Measurements from ENCODE around the gene C1orf50.
"Not testable (repeated sequence)": the region's sequence is repeated elsewhere in the genome, so short reads cannot be mapped to it uniquely, and the experiment has no call there.

C1orf50 gene

DNA sequence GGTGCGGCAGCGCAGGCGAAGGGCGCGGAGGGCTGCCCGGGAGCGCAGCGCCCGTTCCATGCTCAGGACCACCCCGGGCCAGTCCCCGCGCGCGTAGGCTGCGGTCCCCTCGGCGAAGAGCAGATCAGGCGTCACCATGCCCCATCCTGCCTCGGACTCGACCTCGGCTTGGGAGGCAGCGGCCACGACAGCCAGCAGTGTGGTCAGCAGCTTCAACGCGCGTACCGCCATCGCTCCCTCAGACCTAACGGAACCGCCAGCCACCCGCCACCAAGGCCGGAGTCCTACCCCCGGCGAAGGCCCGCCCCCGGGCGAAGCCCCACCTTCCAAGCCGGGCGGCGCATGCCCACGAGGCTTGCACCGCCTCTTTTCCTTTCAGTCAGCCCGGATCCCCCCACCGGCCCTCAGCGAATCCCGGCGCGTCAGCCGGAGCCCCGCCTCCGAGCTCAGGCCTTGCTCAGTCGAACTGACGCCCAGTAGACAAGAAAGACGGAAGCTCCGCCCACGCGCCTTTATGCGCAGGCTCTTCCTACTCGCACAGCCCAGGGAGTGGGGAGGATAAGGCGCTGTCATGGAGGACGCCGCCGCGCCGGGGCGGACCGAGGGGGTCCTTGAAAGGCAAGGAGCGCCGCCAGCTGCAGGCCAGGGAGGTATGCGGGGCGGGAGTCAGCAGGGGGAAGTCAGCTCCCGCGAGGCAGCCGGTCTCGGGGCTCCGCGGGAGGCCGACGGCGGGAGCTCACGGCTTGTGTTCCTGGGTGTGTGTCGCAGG lies at the start of gene C1orf50, which contains the start of gene P3H1:
C1orf50 (plus strand) TSS at position 509 of the 769 bp plus-strand sequence; CDS start at position 572, 63 bp downstream.
P3H1 (minus strand) TSS at position 288 of the 769 bp plus-strand sequence; CDS start at position 231, 57 bp downstream.
- DNase-seq (ENCODE audit: low read depth), result peak; percentile 98

DNA sequence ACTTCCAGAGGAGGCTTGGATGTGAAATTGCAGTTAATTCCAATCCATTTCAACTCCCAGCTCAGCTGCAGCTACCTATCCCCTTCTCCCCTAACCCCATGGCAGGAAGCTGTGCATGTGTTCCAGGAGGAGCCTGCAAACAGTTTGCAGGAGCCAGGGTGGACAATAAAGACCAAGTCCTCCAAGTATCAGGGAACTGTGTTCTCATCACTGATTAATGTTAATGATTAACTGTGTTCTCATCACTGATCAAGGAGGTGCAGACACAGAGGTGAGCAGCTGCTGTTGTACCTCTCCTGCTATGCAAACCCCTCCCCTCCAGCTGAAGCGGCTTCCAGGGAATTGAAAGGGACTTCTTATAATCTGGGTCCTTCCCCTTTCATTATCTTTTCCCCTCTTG lies 46.2 kb upstream of the C1orf50 start:
- DNase-seq (ENCODE audit: low read depth), result no peak

DNA sequence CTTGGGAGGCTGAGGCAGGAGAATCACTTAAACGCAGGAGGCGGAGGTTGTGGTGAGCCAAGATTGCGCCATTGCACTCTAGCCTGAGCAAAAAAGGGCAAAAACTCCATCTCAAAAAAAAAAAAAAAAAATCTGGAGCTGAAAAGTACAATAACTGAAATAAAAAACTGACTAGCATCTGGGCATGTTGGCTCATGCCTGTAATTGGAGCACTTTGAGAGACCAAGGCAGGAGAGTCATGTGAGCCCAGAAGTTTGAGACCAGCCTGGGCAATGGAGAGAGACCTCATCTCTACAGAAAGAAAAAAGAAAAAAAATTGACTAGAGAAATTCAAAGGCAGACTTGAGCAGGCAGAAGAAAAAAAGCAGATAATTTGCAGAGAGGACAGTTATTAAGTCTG lies 45.1 kb upstream of the C1orf50 start:
- no peak for DNase-seq (ENCODE audit: low read depth)

DNA sequence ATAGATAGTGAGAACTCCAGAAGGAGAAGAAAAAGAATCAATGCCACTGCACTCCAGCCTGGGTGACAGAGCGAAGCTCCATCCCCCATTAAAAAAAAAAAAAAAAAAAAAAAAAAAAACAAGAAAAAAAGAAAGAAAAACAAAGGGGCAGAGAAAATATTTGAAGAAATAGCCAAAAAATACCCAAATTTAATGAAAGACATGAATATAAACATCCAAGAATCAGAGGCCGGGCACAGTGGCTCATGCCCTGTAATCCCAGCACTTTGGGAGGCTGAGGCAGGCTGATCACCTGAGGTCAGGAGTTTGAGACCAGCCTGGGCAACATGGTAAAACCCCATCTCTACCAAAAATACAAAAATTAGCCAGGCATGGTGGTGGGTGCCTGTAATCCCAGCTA lies 44.6 kb upstream of the C1orf50 start:
- not testable (repeated sequence) for DNase-seq (ENCODE audit: low read depth)

DNA sequence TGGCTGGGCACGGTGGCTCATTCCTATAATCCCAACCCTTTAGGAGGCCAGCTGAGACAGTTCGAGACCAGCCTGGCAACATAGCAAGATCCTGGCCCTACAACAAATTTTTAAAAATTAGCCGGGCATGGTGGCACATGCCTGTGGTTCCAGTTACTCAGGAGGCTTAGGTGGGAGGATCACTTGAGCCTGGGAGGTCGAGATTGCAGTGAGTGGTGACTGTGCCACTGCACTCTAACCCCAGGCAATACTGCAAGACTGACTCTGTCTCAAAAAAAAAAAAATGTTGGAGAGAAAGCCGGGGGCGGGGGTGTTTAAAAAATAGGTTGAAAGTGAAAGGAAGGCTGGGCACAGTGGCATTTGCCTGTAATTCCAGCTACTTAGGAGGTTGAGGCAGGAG lies 43.5 kb upstream of the C1orf50 start:
- DNase-seq (ENCODE audit: low read depth), result no peak

DNA sequence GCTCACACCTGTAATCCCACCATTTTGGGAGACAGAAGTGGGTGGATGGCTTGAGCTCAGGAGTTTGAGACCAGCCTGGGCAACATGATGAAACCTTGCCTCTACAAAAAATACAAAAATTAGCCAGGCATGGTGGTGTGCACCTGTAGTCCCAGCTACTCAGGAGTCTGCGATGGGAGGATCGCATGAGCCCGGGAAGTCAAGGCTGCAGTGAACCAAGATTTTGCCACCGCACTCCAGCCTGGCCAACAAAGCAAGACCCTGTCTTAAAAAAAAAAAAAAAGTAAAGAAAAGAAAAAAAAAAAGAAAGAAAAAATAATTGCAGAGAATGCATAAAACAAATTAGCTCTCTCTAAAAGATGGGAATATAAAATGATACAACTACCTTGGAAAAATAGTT lies 41.2 kb upstream of the C1orf50 start:
- DNase-seq (ENCODE audit: low read depth), result not testable (repeated sequence)

DNA sequence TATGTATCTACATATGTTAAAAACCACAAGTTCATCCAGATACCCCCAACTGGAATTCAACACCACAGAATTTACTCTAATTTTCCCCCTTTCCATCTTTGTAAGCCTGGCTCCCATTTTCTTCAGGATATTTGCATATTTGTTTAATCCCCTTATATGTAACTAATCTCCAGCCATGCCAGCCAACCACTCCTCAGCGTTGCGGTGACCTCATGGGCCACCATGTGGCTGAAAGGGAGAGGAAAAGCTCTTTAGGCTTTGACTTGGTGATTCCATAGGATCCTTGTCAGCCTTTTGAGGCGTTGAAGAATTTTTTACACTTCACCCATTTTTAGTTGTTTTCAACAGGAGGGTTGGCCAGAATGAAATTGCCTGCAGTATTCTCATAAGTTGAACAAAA lies 37.0 kb upstream of the C1orf50 start:
- no peak for DNase-seq (ENCODE audit: low read depth)

DNA sequence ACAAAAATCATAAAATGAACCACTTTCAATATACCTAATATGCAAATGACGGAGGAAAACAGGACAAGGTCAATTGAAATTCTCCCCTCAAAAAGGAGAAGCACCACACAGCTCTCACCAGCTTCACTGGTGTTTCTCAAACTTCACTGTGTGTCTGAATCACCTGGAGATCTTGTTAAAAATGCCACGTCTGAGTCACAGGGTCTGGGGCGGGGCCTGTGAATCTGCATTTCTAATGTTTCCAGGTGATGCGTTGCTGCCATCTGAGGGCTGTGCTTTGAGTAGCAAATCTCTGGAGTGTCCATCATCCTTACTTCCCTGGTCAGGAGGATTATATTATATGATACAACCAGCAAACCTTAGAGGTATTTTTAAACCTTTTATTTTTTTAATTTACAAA lies 36.1 kb upstream of the C1orf50 start:
- DNase-seq (ENCODE audit: low read depth), result no peak

DNA sequence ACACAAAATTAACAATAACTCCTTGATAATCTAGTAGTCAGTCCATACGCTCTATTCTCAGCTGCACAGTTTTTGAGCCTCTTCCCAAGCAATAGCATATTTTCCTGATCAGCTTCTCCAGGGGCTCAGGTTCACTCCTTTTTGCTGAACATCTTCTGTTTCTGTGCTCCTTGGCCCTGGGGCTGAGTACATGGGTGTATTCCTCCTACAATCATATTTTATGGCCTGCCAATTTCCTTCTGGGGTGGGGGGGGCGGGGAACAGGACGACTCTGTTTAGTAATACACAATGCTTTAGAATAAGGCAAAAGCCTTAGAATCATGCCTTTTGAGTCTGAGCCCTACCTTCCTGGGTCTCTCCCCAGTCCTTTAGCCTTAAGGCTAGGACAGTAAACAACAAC lies 35.5 kb upstream of the C1orf50 start:
- DNase-seq (ENCODE audit: low read depth), result no peak

DNA sequence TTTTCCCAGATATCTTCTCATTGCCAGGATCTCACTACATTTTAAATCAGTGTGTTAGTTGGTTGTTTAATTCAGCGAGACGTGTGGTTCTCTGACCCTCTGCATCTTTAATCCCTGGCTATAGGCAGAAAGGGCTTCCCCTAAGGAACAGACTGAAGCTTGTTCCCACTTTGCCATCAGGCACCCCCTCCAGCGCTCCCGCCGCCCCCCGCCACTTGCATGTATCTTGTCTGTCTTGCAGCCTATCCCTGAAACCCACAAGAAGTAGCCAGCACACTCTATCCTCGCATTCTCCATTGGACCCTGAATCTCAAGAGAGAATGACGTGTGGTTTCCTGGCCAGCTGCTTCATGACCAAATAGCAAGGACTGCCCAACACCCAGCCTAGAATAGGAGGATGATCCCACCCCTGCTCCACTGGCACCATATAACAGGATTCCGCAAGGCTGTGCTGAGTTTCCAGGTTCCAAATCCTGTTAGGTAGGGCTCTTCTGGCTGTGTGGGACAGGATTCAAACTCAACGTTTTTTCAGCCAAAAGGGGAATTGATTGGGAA lies 34.8 kb upstream of the C1orf50 start:
- DNase-seq (ENCODE audit: low read depth), result no peak

DNA sequence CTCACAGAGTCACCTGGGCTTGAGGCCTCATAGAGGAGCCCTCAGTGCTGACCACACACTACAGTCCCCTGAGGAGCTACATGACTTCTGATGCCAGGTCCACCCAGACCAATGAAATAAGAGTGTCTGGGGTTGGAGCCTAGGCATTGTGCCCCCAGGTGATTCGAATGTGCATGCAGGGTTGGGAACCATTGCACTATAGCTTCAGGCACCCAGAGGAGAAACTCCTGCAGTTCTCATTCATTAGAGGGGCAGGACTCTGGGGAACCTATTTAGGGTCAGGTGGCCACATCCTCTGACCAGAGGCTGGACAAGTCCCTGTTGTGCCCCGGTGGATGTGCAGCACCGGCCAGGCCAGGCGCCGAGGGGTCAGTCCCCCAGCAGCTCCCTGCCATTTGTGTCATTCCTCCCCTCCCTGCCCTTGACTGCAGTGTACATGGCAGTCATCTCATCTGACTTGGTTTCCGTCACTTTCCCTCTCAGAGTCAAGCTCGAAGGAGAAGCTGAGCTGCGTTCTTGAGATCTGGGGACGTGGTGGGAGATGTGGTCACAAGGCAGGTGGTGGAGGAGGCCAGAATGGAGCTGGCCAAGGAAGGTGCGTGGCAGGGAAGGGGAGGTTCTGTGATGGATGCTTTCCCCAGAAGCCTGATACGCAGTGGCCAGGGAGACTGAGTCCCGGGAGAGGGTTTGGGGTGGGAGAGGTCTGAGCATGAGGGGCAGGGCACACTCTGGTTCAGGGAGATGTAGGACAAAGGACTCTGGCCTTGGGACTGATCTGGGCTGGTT lies 33.4 kb upstream of the C1orf50 start:
- no peak for DNase-seq (ENCODE audit: low read depth)

DNA sequence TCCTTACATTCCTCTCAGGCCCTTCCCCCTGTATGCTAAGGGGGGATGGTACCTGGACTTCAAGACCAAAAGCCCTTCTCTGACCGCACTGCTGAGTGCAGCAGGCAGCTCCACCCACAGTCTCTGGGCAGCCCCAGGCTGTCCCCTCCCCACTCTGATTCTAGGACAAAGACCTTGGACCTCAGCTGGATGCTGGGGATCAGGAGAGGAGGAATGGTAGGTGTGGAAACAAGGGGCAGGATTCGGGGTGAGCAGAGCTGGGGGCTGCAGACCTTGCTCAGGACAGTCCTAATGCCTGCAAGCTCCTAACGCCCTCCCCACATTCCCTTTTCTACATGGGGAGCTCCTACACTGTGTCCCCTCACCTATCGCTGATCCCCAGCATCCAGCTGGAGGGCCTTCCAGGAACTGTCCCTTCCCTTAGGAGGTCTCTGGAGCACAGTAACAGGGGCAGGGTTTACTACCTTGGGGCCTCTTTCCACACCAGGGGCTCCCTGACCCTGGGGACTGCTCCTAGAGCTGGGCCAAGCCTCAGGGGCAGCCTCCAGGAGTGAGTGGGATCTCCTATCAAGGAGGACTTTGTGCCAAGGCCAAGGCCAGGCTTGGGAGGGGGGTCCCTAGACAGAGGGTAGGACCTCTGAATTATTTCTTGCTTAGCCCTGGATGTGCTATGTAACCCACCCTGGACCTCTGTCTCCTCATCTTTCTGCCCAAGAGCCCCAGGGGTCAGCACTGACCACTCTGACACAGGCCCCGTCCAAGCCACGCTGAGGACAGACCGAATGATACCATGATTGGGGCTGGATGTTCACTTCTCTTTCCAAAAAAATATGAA lies 32.6 kb upstream of the C1orf50 start:
- no peak for DNase-seq (ENCODE audit: low read depth)

DNA sequence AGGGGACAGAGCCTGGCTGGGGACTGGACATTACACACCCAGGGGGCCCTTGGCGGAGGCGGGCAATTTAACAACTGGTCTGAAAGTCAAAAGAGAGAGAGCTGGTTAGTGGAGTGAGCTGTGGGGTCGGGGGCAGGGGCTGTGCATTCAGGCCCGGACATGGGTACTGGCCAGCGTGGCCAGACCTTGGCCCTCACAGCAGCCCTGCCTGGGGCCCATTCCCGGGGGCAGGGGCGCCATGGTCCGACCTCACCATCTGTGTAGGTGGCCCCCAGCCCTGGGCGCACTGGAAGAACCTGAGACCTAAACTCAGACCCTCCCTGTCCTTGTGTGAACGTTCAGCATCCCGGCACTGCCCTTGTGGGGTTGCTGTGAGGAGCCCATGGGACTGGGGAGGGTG lies 32.0 kb upstream of the C1orf50 start:
- DNase-seq (ENCODE audit: low read depth), result no peak

DNA sequence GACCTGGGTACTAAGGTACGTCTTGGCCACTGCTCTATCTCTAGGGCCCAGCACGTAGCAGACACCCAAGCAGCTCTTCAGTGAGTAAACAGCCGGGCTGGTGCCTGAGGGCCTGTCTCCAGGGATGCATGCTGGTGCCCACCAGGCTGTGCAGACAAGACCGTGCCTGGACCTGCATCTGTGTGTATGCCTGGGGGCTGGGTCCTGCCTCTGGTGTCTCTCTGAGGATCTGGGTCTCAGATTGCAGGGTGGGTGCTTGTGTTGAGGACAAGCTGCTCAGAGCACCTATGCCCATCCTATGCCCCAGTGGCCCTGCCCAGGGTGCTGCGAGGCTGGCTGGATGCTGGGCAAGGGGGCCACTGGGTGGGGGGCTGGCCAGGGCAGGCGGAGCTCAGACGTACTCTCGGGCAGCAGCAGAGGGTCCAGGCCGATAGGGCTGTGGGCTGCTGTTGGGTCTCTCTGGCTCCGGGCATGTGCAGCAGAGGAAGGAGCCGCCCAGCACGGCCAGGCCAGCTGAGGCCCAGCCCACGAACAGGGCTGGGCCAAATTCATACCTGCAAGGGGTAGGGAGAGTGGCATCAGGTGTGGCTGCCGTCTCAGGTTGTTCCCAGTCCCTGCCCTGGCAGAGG lies 31.5 kb upstream of the C1orf50 start:
- DNase-seq (ENCODE audit: low read depth), result no peak

DNA sequence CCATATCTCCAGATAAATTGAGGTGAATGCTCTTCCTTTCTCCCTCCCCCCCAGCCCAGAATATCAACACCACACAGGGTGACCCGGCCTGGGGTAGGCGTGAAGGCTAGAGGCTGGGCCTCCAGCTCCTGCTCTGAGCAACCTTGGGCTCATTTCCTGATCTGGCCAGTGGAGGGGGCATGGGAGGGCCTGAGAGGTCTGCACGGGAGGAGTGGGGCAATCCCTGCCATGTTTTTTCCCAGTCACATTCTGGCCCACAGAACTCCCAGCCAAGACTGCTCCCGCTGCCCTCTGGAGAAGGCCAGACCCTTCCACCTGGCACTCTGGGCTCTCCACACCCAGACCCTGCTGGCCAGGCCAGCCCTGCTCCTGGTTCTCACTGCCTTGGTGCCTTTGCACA lies 30.9 kb upstream of the C1orf50 start:
- no peak for DNase-seq (ENCODE audit: low read depth)

DNA sequence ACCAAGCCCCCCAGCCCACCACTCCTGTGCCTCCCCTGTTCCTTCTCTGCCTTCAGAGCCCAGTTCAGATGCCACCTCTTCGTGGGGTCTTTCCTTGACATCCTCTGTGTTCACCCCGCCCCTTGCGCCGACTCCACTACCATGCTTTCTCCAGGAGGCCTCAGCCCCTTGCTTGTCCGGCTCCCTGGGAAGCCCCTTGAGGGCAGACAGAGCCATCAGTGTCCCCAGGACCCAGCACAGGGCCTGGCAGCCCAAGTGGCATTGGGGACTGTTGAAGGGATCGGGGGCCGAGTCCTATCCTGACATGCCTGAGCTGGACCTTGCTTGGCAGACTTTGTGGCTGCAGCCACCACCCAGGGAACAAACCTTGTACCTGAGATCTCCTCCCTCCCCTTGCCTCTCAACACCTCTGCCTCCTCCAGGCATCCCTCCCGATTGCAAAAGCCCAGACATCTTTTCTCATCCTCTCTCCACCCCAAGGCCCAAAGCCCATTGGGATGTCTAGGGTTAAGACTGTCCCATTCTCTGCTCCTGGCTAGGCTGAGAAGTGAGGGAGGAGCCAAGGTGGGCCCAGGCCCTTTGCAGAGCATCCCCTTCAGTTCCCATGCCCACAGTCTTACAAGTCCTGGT lies 30.4 kb upstream of the C1orf50 start:
- DNase-seq (ENCODE audit: low read depth), result no peak

DNA sequence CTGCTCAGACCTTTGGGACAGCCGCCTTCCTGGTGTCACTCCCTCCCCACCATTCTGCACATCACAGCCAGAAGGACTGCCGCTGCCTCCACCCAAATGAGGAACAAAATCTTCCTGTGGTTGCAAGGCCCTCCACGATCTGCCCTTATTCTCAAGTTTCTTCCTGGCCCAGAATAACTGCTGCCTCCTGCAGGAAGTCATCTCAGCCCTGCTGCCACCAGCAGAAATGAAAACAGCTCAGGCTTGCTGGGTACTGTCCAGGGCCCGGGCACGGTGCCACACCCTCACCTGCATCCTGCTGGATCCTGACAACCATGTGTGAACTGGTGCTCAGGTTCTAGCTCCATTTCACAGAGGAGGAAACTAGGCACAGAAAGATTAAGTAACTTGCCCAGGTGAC lies 29.8 kb upstream of the C1orf50 start:
- no peak for DNase-seq (ENCODE audit: low read depth)

DNA sequence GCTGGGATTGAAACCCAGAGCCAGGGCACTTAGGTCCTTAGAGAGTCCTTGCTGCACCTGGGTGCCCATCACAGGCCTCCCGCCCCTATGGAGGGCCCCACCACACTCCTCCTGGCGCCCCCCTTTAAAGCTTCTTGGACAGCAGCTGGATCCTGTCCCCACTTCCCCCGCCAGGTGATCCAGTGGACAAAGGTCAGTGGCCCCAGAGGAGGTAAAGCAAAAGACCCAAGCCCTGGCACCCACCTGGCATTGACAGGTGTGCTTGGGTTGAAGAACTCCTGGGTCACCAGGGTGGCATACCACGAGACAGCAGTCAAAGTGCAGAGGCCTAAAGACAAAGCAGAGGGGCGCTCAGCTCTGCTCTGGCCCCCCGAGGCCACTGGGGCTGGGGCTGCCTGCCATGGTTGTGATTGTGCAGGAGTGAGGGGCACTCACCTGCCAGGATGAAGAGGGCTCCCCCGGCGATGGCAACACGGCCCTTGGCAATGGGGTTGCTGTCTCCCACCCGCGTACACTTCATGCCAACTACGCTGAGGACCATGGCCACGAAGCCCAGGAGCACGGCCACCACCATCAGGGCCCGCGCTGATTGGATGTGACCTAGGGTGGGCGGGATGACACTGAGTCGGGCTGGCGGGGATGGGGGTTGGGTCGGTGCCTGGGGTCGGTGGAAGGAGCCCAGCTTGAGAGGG lies 28.9 kb upstream of the C1orf50 start:
- no peak for DNase-seq (ENCODE audit: low read depth)

DNA sequence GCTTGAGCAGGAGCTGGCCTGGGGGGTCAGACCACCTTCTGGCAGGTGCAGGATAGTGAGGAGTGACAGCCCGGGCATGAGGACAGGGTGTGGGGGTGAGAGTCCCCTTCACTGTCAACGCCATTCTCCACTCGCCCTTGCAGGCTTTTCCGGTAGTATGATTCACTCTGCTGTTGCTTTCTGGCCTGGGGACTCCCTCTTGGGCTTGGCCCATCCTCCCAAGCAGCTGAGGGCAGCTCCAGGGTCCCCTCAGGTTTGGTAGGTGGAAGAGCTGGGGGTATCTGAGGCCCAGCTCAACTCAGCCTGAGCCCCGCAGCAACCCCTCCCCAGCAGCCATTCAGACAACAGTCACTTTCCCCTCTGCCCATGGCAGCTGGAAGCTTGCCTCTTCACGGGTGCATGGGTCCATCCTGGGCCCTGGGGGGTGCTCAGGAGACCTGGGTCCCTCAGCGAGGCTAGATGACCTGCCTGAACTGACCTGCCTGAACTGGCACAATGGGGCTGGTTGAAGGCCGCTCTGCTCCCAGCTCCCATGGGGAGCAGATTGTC lies 28.3 kb upstream of the C1orf50 start:
- no peak for DNase-seq (ENCODE audit: low read depth)

All from GM04504 (cell line).